Measurements from ENCODE around the gene CDCA8.
"Not testable (repeated sequence)": the region's sequence is repeated elsewhere in the genome, so short reads cannot be mapped to it uniquely, and the experiment has no call there.

CDCA8 gene

DNA sequence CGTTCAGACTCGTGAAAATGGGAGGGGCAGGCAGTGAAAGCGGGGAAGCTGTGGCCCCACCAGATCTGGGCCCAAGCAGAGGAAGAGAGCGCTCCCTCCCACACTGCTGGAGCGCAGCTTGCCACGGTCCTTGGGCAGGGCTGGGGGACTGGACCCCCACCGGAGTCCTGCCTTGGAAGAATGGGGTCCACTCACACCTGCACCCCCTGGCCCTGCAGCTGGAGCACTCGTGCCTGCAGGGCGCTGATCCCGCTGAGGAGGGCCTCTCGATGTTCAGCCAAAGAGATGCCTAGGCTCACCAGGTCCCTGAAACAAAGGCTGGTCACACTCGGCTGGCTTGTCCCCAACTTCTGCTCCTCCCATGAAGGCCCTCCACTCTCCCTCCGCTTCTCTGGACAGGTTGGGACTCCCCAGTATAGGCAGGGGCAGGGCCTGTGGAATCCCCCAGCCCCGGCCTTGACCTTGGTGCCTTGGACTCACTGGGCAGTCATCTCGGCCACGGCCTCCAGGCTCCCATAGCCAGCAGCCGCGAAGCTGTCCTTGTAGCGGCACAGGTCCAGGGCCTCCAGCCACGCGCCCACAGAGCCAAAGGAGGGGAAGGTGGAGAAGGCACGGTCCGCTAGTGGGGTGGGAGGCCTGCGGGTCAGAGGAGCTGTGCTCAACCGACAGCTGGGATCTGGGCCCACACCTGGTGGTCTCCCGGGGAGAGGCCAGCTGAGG lies 26.0 kb downstream of the CDCA8 start:
- no peak for DNase-seq

DNA sequence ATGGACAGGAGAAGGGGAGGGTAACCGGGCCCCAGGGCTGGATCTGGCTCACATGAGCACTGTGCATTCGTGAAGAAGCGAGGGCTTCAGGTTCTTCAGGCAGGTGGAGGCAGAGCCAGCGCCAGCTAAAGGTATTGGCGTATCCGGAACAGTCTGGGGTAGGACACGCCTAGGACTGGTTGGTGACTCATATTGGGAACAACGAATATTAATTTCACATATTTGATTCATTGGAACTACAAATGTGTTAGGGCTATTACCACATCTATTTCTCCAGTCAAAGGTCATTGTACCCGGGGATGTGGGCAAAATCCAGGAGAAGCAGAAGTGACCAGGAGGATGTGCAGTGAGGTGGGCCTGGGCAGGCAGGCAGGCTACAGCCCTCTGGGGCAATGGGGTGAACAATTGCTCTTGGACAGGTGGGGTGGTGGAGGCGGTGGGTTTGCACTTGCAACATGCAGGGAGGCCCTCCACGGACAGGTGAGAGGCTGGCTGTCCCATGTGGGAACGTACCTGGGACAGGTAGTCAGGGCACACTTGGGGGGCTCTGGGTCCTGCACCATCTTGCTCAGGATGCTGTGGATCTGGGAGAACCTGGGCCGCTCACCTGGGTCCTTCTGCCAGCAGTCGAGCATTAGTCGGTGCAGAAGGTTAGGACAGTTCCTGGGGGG lies 26.7 kb downstream of the CDCA8 start:
- DNase-seq = no peak

DNA sequence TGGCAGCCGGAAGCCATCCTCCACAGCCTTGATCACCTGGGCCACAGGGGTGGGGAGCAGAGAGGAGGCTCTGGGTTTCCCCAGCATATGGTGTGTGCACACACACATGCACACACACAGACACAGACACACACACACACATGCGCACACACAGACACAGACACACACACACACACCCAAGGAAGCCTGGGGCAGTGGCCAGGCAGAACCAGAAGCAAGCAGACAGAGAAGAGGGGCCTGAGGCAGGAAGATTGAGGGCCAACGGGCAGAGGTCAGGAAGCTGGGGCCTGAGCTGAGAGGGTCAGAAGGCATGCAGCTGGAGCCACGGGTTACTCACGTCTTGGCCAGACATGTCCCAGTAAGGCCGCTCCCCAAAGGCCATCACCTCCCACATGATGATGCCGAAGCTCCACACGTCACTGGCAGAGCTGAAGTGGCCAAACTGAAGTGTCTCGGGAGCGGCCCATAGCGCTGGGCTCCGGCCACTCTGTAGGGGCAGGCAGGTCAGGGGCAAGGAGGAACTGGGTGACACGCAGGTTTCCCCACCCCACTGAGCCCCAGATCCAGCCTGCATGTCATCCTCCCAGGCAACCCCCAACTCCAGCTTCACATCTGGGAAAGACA lies 27.4 kb downstream of the CDCA8 start:
- DNase-seq = no peak

DNA sequence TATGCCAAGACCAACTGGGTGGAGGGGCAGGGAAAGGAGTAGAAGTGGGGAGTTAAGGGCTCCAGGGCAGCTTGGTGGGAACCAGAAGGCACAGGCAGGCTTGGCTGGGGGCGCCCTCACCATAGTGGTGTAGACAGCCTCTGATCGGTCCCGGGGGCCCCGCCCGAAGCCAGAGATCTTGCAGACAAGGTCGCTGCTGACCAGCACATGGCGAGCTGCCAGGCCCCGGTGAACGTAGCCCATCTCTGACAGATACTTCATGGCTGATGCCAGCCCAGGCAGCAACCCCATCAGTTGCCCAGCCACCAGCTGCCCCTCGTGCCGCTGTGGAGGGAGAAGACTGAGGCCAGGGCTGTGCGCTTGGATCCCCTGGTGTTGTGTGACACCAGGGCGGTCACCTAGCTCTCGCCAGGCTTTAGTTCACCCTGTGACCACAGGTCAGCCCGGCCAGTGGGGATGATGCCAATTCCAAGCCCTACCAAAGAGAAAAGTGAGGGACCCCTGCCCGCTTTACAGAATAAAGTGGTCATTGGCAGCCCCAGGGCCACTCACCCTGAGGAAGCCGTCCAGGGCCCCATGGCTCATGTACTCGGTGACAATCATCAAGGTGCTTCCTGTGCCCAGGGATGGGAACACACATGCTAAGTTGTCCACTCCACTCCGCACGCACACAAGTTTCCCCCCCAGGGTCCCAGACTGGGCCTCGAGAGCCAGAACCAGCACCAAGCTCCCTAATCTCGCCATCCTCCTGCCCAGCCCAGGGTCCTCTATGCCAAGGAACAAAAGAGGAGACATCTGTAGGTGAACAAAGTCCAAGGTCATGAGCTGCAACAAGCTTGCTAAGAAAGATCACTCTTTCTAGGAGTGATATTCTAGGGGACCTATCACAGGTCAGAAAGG lies 28.2 kb downstream of the CDCA8 start:
- no peak for DNase-seq

- no peak for DNase-seq
Observed at GRCh38 chr1:37721565-37721964, 29.2 kb downstream of the CDCA8 start.

DNA sequence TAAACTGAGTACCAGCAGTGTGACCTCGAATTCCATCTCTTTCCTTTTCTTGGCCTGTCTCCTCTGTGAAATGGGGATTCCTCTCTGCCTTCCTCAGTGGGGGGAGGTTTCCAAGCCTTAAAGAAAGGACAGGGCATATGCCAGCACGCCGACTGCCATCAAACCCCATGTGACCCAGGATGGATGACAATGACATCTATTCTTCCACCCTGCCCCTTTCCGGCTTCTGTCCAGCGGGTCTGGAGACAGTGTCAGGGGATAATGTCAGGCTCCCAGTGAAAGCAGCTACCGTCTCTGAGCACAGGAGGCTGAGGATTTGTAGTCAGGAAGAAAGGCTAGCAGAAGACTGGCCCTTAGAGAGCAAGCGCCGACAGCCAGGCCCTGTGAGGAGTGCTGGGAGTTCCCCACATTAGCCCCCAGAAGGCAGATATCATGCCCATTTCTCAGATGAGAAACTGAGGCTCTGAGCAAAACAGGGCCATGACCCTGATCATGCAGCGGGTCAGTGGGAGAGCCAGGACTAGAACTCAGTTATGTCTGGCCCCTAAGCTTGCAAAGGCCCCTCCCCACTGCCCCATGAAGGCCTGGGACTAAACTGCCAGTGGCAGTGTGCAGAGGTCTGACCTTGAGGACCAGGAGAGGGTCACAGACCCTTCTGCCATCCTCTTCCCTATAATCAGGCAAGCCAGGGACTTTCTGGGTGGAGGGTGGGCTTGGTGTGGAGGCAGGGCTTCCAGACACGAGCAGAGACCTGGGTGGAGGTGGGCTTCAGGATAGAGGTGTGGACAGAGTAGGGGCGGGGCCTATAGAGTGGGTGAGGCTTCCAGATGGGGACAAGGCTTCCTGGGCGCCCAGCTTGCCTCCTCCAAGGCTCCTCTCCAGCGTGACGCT lies 30.1 kb downstream of the CDCA8 start:
- no peak for DNase-seq

DNA sequence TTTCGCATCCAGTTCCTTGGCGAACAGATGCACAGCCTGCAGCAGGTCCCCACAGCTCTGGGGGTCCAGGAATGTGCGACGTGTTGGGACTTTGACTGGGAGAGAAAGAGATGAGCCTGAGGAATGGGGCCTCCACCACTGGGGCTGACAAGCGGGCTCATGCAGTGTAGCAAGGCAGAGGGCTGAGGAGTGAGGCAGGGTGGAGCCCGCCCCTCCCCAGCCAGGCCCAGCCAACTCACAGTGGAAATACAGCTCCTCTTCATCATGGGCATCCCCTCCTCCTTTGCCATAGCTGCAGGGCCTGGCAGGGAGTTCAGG lies 30.7 kb downstream of the CDCA8 start:
- no peak for DNase-seq

GRCh38 chr1:37723390-37724078 lies 31.2 kb downstream of the CDCA8 start:
- DNase-seq = no peak

DNA sequence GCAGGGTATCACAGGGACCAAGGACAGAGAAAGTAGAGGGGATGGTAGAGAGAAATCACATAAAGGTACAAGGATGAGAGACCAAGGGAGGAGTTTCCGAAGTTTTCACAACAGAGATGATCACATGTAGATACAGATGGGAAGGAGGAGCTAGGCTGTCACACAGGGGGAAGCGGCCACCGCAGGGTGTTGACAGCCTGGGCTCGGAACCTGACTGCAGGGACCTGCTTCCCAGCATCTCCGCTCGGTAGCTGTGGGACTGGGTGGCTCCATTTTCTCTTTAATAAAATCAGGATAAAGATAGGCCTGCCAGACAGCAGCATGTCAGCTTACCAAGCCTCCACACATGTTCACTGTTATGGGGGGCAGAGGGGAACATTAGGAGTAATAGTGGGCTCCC lies 32.3 kb downstream of the CDCA8 start:
- no peak for DNase-seq

- no peak for DNase-seq
Observed at GRCh38 chr1:37725851-37726613, 33.7 kb downstream of the CDCA8 start.

GRCh38 chr1:37726751-37727585 lies 34.7 kb downstream of the CDCA8 start:
- no peak for DNase-seq

DNA sequence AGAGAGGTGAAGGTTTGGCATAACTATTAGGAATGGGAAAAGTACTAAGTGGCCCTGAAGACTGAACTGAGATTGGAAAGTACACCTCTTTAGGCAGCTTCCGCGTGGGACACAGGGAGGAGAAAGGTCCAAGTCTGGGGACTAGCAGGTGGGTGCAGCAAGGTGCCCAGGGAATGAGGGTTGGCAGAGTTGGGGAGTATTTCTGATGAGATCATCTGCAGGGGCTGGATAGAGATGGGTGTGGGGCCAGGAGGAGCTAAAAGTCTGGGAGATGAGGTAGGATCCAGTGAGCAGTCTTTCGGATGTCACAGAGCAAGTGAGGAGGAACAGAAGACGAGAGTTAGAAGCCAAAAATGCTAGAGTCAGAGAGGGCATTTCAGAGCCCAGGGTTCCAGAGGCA lies 36.1 kb downstream of the CDCA8 start:
- DNase-seq = no peak

- no peak for DNase-seq
Observed at GRCh38 chr1:37730376-37730775, 38.1 kb downstream of the CDCA8 start.

DNA sequence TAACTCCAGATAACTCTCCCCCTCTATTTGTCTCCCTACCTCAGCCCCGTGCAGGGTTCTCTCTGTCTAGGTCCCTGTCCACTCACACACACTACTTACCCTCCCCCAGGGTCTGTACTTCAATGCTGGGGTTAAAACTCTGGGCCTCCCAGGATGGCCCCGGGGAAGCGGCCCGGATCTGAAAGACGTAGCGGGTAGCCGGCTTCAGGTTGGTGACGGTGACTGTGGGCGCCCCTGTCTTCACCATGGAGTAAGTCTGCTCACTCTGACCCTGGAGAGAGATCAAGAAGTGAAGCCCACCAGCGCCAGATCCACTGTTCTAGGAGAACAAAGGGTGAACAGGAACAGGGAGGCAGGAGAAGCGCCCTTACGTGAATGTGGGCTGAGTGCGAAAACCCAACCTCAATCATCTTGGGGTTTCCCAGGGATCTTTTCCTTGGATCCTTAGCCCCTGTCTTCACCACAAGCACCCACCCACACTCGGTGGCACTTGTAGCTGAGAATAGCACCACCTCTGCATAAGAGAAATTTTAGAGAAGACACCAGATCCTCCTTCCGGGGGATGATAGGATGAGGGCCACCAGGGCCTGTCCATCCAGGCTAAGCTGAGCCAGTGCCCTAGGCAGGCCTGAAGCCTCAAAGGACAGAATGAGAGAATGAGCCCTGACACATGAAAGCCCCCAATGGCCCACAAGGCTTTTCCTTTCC lies 39.1 kb downstream of the CDCA8 start:
- DNase-seq = no peak

GRCh38 chr1:37732111-37732780 lies 39.9 kb downstream of the CDCA8 start:
- DNase-seq = no peak

- no peak for DNase-seq
Observed at GRCh38 chr1:37734629-37735591, 42.6 kb downstream of the CDCA8 start.

- not testable (repeated sequence) for DNase-seq
Observed at GRCh38 chr1:37737975-37738374, 45.7 kb downstream of the CDCA8 start.

Data from fibroblast of skin of right biceps (primary cell).